Heart left ventricle (tissue), 16 donors: Measurements from ENCODE around the gene UBASH3A. TPM values are rescaled to one million over a fixed set of nuclear protein-coding genes. Genes with fewer than 3 reads are reported as not detected.
A peak's percentile ranks its signal among the peaks of the same experiment; 100 is the strongest.

Experiments used
- ATAC-seq, 4 donors: fragments of 200-7000 bp; cut with Tn5 transposase; one replicate each; pipeline ENCODE4 v1.9.1; 2020 to 2022; ENCODE audit warnings: moderate library complexity in 4 of 4, mild to moderate bottlenecking in 3 of 4, moderate number of reproducible peaks in 1 of 4
- DNase-seq, 5 donors: peaks; one replicate each; pipeline ENCODE4 v3.0.0-alpha.2; 2020
- H3K27ac ChIP-seq, 12 donors: fragments of 200-600 bp; sonication (generic) in 4 of 12; one replicate each; pipeline versions ENCODE4 v1.5.0 to v1.8.0; 2016 to 2022; ENCODE audit warnings: mild to moderate bottlenecking in 2 of 12
- H3K27me3 ChIP-seq, 9 donors: fragments of 200-600 bp; sonication (generic) in 2 of 9; one replicate each; pipeline versions ENCODE4 v1.5.1 to v1.8.0; 2016 to 2022; ENCODE audit warnings: mild to moderate bottlenecking in 3 of 9
- H3K36me3 ChIP-seq, 9 donors: fragments of 200-600 bp; sonication (generic) in 2 of 9; one replicate each; pipeline versions ENCODE4 v1.5.0 to v1.8.0; 2018 to 2022; ENCODE audit warnings: mild to moderate bottlenecking in 2 of 9
- H3K4me1 ChIP-seq, 12 donors: fragments of 200-600 bp; sonication (generic) in 4 of 12; one replicate each; pipeline versions ENCODE4 v1.5.0 to v1.8.0; 2016 to 2022; ENCODE audit warnings: mild to moderate bottlenecking in 3 of 12
- H3K4me3 ChIP-seq, 12 donors: fragments of 200-600 bp; sonication (generic) in 4 of 12; one replicate each; pipeline versions ENCODE4 v1.5.0 to v1.8.0; 2017 to 2022; ENCODE audit warnings: mild to moderate bottlenecking in 9 of 12, moderate library complexity in 4 of 12
- H3K9me3 ChIP-seq, 12 donors: fragments of 200-600 bp; sonication (generic) in 4 of 12; one replicate each; pipeline versions ENCODE4 v1.5.0 to v1.8.0; 2016 to 2022; ENCODE audit warnings: mild to moderate bottlenecking in 1 of 12
- POLR2A ChIP-seq, 2 donors: fragments of 450-650 bp; IDR thresholded peaks; one replicate each; pipeline ENCODE4 v1.6.1; 2017; ENCODE audit warnings: antibody characterized with exemption in 2 of 2, mild to moderate bottlenecking in 2 of 2, moderate library complexity in 2 of 2
- WGBS, 4 donors: extraction: QIAGEN DNeasy Blood & Tissue Kit in 2 of 4; methylation state at CpG; one replicate each; pipeline versions ENCODE4 v1.1.5 to v1.1.7; 2013 to 2018; 5-methylcytosine and 5-hydroxymethylcytosine counted together
- intact Hi-C, 10 donors: fragments of 100-400 bp; cut with DNase I; formaldehyde crosslinking; loops; one replicate each; pipeline versions ENCODE4 v1.11.1 to v1.14.2; 2022
- polyA plus RNA-seq, 2 donors: library from polyadenylated mRNA; stranded (reverse); fragments of 200-250 nt; gene quantifications; one replicate each; pipeline ENCODE4 v1.2.3, GENCODE V29; 2013
- total RNA-seq, 9 donors: library from RNA; depleted of rRNA in 2 of 9; stranded (reverse); fragments of >200 nt in 2 of 9; fragmentation: NEBNext Ultra II Directional in 3 of 9; extraction: Animal tissue kit (Norgen Biotek cat#: 25700) in 3 of 9; gene quantifications; one replicate each; pipeline versions ENCODE4 v1.1.0 to v1.2.4, GENCODE V29; 2016 to 2023
- TF ChIP-seq, protein P1 (sequence below), 12 donors: fragments of 200-600 bp; sonication (generic) in 4 of 12; IDR thresholded peaks; one replicate each; pipeline versions ENCODE4 v1.5.0 to v1.8.0; 2018 to 2022; ENCODE audit warnings: antibody characterized with exemption in 12 of 12, mild to moderate bottlenecking in 5 of 12
- donor health status: ischemic (EF 13 %, LVEDD 7.1; RV severe dilation, severe dysfunction).
- donor health status: healthy with polysubstance abuse.
- donor health status: DM: no; HTN: yes; CAD: no.
- donor health status: DM: no; HTN: no; CAD: no.
- donor health status: ischemic (EF 25% LVEDD 6.9; RV normal size, moderate dysfunction).
- donor health status: ischemic (EF 25% LVEDD 5.7; RV mildly dilated, moderate dysfunction).
- donor health status: healthy.
- donor health status: DM: yes; HTN: yes; CAD: no.
- donor health status: ischemic (EF 35%, LVEDD 5.7; RV mildly dilated, moderate dysfunction).
- donor health status: nonischemic (EF 11% LVEDD 7.7; RV severe dilation, severe dysfunction).
- donor health status: DM: yes; HTN: yes; CAD: no.
- donor health status: PGD.
- donor health status: ischemic (EF 29% LVEDD 5.4; RV normal size, mild dysfunction).
- donor health status: nonischemic (EF 23%, LVEDD 6.1; RV moderate dilation, normal function).

UBASH3A gene
- total and polyA plus RNA-seq, 11 donors: 0.04 to 2.4 (median 0.47) TPM; not detected in 7

DNA sequence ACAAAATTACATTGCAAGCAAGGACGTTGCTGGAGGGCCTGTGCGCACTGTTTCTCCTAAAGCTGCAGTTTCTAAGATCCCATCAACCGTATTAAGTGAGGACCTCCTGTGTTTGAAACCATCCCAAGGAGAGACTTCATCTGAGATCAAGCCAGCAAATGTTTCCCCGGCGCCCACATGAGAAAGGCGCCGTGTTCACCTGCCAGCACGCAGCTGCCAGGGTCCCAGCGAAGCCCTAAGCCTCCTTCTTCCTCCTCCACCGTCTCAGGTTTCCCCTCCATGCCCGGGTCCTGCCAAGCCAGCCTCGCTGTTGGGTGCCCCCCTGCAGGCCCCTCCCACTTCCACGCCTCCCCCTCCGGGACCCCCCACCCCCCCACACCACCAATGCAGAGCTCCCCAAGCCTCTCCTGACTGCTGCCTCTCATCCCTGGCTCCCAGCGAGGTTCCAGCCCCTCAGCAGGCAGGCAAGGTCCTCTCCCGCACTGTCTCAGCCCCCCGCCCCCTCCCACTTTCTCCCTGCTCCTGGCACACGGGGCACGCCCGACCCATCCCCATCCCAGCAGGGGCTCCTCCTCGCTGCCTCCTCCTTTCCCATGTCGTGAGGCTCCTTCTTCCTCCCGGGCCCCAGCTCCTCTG, 28.7 kb upstream of the UBASH3A start:
- intact Hi-C loops: no loop called here
- Histone ChIP-seq H3K27ac (no peak overlapping the region), H3K9me3 (no peaks in the 10 kb centered on the region), H3K4me1 (no peaks in the 10 kb centered on the region), H3K36me3 (no peaks in the 10 kb centered on the region), H3K4me3 (no peak overlapping the region), H3K27me3 (peaks cover 0 to 32% (median 5%) of the 10 kb centered on the region in 9 donors)
- WGBS, 4 donors: 19 to 51% (median 30%) methylated on average over 22 to 23 of the region's 23 CpGs
- DNase-seq (no peak), ATAC-seq (no peak)
- TF ChIP-seq, protein P1, sequence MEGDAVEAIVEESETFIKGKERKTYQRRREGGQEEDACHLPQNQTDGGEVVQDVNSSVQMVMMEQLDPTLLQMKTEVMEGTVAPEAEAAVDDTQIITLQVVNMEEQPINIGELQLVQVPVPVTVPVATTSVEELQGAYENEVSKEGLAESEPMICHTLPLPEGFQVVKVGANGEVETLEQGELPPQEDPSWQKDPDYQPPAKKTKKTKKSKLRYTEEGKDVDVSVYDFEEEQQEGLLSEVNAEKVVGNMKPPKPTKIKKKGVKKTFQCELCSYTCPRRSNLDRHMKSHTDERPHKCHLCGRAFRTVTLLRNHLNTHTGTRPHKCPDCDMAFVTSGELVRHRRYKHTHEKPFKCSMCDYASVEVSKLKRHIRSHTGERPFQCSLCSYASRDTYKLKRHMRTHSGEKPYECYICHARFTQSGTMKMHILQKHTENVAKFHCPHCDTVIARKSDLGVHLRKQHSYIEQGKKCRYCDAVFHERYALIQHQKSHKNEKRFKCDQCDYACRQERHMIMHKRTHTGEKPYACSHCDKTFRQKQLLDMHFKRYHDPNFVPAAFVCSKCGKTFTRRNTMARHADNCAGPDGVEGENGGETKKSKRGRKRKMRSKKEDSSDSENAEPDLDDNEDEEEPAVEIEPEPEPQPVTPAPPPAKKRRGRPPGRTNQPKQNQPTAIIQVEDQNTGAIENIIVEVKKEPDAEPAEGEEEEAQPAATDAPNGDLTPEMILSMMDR (IDR thresholded peaks at IDR 0.05): no peak
- no peak for TF ChIP-seq POLR2A (IDR thresholded peaks at IDR 0.05)

DNA sequence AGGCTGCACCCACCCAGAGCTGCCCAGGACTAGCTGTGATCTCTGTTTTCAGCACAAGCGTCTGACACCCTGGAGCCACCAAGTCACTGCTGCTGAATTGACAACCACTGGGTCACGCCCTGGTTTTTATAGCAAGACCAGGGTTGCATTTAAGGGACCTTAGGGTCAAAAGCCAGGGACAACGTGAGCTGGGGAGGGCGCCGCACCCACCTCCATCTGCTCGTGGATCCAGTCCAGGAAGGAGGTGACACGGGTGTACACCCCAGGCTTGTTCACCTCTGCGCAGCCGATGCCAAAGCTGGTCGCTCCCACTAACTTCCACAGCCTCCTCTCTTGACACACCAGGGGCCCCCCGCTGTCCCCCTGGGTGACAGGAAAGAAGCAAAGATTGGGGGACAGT, 28.2 kb upstream of the UBASH3A start:
- H3K27ac ChIP-seq: no peak overlapping the region
- no peaks in the 10 kb centered on the region for H3K36me3 ChIP-seq
- no peak for DNase-seq
- intact Hi-C loops: no loop called here
- peaks cover 0 to 28% (median 5%) of the 10 kb centered on the region in 9 donors for H3K27me3 ChIP-seq
- no peaks in the 10 kb centered on the region for H3K4me1 ChIP-seq
- no peak for ATAC-seq
- 42 to 73% (median 67%) methylated on average over 2 to 11 of the region's 11 CpGs for WGBS, 4 donors
- no peak for TF ChIP-seq POLR2A (IDR thresholded peaks at IDR 0.05)
- TF ChIP-seq, protein P1 (IDR thresholded peaks at IDR 0.05): no peak
- no peak overlapping the region for H3K4me3 ChIP-seq
- no peaks in the 10 kb centered on the region for H3K9me3 ChIP-seq

DNA sequence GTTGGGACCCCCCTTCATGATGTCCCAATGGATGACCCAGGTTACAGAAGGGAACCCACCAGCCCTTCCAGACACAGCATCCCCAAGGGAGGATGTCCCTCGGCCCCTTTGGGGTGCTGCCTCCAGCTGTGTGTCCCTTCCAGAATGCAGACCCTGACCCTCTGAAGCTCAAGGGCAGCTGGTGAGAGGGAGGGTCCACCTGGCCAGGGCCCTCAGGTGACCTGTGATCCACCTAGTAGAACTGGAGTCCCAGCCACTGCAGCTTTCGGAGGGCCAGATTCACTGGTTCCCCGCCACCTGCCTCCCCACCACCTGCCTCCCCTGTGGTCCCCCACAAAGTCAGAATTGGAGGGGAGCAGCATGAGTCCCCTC, 27.8 kb upstream of the UBASH3A start:
- H3K4me1 ChIP-seq: no peaks in the 10 kb centered on the region
- no peaks in the 10 kb centered on the region for H3K36me3 ChIP-seq
- H3K4me3 ChIP-seq: no peak overlapping the region
- DNase-seq (no peak), ATAC-seq (no peak)
- TF ChIP-seq, protein P1 (IDR thresholded peaks at IDR 0.05): no peak
- TF ChIP-seq POLR2A (IDR thresholded peaks at IDR 0.05): no peak
- 80 to 90% (median 85%) methylated on average over 1 to 3 of the region's 3 CpGs for WGBS, 4 donors
- H3K9me3 ChIP-seq: no peaks in the 10 kb centered on the region
- H3K27ac ChIP-seq: no peak overlapping the region
- peaks cover 0 to 28% (median 3%) of the 10 kb centered on the region in 9 donors for H3K27me3 ChIP-seq
- intact Hi-C loops: no loop called here

DNA sequence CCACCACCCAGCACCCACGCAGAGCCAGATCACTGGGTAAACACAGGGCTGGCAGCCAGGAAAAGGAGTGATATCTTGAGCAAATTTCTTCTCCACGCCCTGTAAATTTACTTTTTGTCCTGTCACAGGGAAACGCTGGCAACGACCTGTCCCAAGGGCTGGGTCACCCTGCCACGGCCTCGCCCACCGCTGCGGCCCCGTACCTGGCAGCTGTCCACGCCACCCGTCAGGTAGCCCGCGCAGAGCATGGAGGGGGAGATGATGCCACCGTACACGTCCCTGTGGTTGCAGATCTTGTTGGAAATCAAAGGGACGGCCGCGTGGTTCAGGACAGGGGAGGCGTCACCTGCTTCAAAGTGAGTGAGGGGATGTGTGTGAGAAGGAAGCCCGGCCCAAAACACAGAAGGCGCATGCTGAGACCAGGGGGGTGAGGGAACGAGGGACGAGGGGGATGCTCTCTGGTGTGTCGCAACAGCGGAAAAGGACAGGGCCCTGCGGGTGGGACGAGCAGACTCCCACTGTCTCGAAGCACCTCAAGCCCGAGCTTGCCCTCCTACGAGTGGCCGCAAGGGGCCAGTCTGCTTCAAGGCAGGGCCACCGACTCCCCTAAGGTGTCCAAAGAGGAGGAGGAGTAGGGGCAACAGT, 27.2 kb upstream of the UBASH3A start:
- DNase-seq: no peak
- Histone ChIP-seq H3K4me3 (no peak overlapping the region), H3K27ac (no peak overlapping the region), H3K27me3 (peaks cover 0 to 28% (median 3%) of the 10 kb centered on the region in 9 donors), H3K9me3 (peaks cover 0 to 5% (median 0%) of the 10 kb centered on the region in 12 donors), H3K36me3 (no peaks in the 10 kb centered on the region), H3K4me1 (no peaks in the 10 kb centered on the region)
- WGBS, 4 donors: 74 to 78% (median 75%) methylated on average over 21 to 32 of the region's 32 CpGs
- ATAC-seq: no peak
- intact Hi-C loops: no loop called here
- TF ChIP-seq POLR2A (IDR thresholded peaks at IDR 0.05): no peak
- TF ChIP-seq, protein P1 (IDR thresholded peaks at IDR 0.05): peak in 2 of 12 donors; percentile 10 to 49
